T-helper 2 cell (primary cell): Measurements from ENCODE around the gene MALL.
"Not testable (repeated sequence)": the region's sequence is repeated elsewhere in the genome, so short reads cannot be mapped to it uniquely, and the experiment has no call there.

Source experiments
- DNase-seq, 5 experiments: peaks; one replicate each; pipeline versions ENCODE4 v3.0.0 to v3.0.0-alpha.2; 2012 to 2022

The MALL gene

DNA sequence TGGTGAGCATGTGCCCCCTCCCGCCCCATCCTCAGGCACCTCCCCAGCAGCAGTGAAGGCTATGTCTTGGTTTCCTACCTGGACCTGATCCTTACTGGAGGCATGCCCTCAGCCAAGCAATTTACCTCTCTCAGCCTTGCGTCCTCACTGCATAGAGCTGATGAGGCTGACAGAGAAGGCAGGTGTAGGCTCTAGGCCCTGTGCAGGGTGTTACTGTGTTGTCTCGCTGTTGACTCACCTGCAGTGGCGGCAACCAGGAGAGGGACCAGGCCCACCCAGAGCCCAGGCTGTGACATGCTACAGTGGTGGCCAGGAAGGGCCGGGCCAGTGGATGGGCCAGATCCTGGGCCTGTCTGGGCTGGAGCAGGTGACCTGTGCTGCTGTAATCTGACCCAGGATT, 65.9 kb downstream of the MALL start:
- DNase-seq: not testable (repeated sequence)

DNA sequence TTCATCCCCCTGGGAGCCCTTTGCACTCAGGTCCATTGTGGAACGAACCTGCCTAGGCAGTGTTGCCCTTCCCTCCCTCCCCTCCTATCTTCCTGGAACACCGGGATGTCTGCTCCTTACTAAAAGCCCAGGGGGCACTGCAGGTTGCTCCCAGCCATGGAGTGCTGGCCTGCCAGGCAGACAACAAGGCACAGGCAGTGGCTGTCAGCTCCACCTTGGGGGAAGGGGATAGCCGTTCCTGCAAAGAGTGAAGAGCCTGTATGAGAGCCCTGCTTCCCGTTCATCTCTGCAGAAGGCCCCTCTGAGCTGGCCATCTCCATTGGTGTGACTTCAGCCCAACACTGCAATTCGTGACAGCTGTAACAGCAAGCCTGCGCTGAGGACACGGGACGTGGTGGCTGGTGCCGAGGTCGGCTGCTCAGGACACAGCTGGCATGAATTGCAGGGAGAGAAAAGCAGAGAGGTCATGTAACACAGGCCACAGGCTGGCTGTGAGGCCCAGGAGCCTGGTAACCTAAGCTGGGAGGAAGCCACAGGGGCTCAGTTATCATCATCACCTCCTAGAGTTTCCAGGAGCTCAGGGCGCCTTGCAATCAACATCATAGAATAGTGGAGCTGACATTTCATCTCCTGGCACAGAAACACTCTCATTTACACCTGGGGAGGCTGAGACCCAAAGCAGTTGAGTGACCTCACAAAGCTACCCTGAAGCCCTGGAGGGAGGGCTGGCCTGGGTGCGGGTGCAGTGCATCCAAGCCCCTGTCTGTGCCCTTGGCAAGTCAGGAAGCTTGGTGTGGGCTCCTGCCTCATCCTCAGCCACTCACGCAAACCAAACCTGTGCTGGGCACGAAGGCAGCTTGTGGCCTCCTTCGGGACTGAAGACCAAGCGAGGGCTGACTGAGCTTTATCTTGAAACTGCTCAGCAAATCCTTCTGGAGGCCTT, 67.1 kb downstream of the MALL start:
- not testable (repeated sequence) for DNase-seq

DNA sequence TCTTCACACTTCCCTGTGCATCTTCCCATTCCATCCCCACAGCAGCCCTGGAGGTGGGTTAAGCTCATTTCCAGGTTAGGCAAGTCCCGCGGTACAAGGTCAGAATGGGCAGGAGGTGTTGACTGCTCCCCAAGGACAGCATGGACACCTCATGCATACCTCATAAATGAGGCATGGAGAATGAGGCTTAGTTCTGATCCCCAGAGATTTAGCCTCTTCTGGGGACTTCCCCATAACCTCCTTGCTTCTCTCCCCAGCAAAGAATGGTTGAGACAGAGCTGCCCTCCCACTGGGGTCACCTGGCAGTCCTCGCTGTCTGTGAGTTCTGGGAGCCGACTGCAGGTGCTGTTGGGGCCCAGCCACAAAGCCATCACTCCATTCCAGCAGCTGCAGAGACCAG, 68.4 kb downstream of the MALL start:
- DNase-seq: not testable (repeated sequence)

DNA sequence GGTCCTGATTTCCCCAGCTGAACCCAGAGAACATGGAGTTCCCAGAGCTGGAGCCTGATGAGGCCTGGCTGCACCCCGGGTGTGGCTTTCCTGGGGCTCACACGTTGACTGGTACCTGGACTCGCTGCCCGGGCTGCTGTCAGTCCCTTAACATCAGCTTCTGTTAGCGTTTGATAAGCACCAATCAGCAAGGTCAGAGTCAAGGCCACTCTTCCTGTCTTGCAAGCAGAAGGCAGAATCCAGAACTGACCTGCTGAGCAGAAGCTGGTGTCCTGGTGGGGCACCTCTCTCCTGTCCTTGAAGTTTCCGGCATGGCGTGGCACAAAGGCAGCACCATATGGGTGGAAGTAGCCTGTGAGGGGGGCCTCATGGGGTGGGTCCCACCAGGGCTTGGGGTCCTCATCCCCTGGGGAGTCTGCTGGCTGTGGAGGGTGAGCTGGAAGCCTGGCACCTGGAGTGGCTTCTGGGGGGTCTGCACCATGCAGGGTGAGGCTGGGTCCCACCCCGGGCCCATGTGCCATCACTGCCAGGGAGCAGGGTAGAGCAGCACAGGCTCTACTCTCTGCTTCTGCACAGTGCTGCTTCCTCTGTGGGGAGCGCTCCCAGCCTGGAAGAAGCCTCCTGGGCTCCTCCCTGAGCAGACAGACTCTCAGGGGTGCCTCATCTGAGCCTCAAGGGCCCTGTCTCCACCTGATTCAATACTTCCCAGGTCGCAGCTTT, 73.5 kb downstream of the MALL start:
- not testable (repeated sequence) for DNase-seq

DNA sequence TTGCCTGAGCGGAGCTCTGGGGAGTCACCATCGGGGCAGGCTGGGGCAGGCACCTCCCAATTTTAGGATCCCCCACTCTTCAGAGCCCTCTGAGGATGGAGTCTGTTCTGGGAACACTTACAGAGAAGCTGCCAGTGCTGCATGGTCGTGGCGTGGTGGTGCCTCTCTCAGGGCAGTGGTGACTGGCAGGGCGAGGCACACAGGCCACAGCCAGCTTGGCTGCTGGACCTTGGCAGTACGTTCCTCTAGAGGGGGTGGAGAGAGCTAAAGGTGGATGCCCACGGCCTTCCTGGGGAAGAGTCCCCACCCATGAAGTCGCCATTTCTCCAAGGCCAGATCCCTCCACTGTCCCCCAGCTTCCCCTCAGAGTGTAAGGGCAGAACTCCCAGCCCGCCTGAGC, 78.3 kb downstream of the MALL start:
- not testable (repeated sequence) for DNase-seq

DNA sequence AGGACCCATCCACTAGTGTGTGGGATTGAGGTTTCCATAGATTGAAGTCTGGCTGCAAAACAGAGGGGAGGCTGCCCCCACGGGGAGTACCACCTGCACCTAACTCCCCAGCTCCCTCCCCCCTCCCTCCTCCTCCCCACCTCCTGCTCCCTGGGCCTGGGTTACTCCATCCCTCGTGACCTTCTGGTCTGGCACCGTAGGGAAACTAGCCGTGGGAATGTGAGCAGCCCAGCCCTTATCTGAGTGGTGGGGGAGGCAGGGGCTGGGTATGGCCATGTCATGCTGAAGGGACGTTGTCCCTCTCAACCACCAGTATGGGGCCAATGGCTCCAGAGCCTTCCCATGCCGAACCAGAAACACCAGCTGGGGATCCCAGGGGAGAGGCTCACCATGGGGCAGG, 80.2 kb downstream of the MALL start:
- DNase-seq: not testable (repeated sequence)

DNA sequence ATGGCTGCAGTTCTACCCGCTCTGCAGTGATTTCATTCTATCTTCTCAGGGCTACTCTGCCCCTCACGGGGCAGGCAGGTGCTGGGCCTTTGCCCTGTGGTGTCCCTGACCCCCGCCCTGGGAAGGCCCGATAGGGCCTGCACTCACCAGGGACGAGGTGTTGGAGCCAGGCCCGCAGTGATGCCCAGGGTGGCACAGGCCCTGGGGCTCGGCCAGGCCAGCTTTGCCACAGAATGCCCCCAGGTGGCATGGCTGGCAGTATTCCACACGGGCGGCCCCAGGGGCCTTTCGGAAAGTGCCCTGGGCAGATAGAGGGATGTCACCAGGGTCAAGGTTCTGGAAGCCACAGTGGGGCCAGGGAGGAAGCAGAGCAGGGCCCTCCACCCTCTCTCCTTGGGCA, 80.7 kb downstream of the MALL start:
- not testable (repeated sequence) for DNase-seq
